GM19023 (cell line): ENCODE results near the gene SYNE3.

Experiments
- ATAC-seq: cut with Tn5 transposase; IDR thresholded peaks from one replicate; pipeline ENCODE4 v1.9.1; 2021; ENCODE audit warnings: mild to moderate bottlenecking, moderate library complexity; ENCODE audit not compliant: unreplicated experiment

Gene SYNE3

DNA sequence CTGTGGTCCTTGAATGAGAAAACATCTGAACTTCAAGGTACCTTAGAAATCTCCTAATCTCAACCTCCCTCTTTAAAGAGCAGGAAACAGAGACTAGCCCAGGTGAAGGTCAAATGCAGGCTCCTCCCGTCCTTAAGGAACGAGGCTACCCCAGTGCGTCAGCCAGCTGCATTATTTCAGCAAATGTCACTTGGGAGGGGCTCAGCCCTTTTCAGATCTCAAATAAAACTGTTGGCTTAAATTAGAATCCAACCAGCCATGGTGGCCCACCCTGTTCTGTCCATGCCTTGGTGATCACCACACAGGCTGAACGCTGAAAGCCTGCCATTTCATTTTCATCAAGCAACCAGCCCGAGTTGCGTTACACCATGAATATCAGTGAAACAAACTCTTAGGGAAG, 7.0 kb downstream of the SYNE3 start:
- no peak for ATAC-seq

DNA sequence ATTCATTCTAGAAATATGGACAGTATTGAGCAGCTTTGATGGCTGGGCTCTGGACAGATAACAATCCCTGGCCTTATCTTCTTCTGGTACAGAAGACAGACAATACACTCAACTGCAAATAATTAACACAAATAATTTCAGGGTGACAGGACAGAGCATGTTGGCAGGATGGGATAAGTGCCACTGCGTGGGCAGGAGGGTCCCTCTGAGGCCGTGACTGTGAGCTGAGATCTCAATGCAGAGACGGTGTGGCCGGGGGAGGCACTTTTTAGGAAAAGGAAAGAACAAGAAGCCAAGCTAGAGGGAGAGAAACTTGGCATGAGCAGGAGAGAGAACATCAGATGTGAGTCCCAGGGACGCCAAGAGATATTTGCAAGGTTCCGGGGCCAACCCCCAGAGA, 8.1 kb downstream of the SYNE3 start:
- no peak for ATAC-seq

DNA sequence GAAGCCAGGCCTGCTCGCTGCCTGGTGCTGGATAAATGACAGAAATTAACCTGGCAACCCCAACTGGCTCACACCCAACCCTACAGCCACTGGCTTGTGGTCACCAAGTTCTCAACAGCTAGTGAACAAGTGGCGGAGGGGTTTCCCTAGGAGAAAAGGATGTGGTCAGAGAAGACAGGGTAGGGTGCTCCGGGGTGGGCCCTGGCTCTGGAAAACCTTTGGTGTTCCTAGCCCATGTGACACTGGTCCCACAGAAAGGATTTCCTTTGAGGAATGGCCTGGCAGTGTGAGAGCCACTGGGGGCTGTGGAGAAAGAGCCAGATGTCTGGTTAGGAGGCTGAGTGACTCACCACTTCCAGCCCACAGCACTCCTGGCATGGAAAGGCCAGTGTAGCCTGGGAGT, 8.7 kb downstream of the SYNE3 start:
- no peak for ATAC-seq

DNA sequence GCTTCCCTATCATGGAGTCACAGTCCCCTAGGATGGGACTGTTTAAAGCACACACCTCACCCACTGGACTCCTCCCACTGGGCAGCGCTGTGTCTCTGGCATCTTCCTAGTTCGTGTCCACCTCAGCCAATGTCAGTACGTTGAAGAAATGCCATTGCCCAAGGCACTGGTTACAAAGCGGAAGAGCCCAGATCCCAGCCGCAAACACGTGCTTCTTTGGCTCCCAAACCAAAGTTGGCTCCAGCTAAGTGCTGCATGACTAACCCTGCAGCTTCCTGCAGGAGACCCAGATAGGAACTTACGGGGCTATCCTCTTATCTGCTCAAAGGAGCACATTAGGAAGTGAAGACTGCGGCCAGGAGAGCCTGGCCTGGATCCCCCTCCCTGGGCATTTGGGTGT, 9.3 kb downstream of the SYNE3 start:
- no peak for ATAC-seq

DNA sequence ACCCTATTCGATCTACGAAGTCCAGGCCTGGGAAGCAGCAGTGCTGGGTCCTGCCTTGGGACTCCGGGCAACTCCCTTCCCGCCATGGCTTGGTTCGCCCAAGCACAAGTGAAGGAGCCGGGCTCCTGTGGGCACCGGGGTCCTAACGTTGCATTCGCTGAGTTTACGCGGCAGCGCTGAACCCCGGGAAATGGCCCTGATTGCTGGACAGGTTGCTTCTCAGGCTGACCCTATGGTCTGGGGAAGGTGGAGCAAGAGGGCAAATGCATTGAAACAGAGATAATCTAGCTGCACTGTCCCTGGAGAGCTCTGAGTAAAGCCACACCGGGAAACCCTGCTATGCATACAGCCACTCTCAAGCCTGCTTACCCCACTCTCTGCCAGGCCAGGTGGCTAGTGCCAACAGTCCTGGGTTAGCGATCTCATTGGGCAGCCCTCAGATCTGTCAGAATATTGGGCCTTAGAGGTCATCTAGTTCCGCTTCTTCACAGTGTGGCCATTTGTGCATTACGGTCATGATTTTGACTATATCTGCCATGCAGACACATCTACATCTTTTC, 11.3 kb downstream of the SYNE3 start:
- ATAC-seq: peak; percentile 44

DNA sequence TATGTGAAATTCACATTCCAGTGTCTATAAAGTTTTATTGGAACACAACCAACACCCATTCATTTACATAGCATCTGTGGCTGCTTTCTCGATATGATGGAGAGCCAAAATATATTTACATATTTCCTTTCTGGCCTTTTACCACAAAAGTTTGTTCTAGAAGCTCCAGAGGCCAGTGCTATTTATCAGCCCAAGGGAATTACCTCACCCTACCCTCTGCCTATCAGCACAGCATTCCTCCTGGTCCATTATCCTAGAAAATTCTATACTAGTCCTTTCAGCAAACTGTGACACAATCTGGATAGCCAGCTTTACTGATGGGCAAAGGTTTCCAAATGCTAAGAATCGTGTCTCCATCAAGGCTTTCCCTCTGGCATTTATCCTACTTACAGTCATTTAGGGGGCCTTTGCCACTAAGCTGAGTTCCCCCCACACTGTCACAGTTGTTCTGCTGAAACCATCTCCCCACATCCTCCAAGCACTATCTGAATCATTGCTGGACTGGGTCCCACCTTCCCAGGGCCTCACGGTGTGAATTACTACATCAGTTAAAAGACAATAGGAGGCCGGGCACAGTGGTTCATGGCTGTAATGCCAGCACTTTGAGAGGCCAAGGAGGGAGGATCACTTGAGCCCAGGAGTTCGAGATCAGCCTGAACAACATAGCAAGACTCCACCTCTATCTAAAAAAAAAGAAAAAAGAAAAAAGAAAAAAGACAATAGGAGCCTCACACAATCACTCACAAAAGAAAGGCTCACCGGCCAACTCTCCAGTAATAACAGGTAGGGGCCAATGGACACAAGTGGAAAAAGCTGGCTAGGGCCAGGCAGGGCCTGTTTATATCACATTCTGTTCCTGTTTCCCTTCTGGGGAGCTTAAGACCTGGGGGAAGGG, 12.1 kb downstream of the SYNE3 start:
- ATAC-seq: no peak

DNA sequence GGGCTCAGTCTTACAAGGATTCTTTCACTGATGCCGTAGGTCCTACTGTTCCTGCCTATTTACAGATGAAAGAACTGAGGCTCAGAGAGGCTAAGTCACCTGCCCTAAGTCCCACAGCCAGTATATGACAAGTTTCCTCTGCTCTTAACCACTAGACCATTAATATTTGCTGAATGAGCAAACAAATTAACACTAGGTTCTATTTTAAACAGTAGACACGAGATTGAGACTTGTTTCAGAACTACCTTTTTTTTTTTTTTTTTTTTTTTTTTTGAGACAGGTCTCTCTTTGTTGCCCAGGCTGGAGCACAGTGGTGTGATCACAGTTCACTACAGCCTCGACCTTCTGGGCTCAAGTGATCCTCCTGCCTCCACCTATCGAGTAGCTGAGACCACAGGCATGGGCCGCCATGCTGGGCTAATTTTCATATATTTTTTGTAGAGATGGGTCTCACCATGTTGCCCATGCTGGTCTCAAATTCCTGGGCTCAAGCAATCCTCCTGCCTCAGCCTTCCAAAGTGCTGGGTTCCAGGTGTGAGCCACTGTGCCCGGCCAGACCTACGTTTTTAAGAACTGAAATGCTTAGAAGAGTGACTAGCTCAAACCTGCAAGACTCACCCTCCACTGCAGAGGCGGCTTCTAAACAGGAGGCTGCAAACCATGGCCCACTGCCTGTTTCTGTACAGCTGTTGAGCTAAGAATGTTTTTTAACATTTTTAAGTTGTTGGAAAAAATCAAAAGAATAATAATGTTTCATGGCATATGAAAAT, 12.9 kb downstream of the SYNE3 start:
- ATAC-seq: peak; percentile 42

DNA sequence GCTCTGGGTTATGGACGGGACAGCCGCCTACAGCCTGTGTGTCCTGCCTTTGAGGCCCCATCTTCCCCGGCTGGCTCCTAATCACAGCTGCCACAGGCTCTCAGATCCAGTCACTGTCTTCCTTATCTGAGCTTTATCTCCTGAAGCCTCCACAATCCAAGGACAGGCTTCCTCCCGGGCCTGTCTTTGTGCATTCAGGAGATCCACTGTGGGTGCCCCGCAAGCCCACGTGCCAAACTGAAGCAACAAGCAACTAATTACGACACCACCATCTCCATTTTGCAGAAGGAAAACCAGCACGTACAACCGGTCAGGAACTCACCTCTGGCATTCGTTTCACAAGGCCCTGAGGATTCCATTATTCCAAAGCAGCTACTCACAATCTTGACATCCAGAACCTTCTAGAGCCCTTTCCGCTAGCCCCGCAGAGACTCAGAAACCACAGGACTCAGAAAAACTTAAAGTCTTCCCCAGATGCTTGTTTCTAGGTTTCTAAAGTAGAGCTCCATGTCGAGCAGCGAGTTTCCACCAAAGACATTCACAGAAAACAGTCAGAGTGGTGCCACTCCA, 14.0 kb downstream of the SYNE3 start:
- ATAC-seq: no peak

DNA sequence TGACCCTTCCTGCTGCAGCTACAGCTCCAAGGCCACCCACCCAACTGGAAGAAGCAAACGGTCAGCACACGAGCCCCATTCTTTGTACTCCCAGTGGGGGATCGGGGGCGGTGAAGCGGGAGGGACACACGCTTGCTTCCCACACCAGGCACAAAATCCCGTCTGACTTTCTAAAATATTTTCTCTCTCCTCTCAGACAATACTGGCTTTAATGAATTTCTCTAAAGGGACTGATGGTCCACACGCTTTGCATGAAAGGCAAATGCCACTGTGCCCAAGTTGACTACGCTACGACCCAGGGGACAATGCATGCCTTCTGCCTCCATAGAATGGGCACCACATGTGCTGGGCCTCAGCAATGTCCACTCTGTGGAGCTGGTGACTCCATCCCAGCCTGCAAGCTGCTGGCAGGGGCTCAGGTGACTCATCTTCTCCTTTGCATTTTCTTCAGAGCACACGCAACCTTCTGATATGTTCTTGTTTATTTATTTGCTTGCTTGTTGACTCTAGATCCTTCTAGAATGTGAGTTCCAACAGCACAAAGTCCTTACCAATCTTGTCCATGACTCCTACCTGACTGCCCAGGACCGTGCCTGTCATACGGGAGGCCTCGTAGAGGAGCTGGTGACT, 15.6 kb downstream of the SYNE3 start:
- no peak for ATAC-seq

DNA sequence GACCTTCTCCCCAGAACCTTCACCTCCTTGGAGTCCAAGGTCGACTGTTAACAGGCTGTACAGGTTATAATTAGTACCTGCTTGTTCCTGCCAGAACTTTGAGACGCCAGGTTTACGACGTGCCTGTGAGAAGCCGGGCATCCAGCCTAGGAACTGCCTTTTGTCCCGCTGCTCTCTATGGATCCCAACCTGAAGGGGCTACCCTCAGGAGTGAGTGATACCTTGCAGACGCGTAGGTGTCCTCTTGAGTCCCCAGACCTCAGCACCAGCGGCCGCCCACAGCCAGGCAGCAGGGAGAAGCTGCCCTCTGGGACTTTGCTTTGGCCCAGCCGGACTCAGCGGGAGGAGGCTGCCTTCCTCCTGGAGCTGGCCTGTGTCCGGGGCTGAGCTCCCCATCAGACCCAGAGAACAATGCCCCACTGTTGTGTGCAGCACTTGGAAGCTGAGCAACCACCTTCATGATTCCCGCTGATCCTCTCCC, 16.2 kb downstream of the SYNE3 start:
- ATAC-seq: no peak

DNA sequence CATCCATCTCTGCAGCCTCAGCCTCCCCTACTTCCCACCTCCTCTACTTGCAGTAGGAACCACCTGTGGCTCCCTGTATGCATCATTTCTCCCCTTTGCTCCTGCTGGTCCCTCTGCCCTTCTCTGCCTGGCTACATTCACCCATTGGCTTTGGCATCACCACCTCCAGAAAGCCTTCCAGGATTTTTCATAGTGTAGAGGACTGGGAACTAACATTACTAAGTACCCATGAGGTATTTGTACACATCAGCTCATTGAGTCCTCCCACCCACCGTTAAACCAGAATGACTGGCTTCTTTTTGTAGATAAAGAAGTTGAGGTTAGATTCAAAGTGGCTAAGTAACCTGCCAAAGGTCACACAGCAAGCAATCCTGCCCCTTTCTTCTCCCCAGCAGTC, 17.1 kb downstream of the SYNE3 start:
- ATAC-seq: no peak

DNA sequence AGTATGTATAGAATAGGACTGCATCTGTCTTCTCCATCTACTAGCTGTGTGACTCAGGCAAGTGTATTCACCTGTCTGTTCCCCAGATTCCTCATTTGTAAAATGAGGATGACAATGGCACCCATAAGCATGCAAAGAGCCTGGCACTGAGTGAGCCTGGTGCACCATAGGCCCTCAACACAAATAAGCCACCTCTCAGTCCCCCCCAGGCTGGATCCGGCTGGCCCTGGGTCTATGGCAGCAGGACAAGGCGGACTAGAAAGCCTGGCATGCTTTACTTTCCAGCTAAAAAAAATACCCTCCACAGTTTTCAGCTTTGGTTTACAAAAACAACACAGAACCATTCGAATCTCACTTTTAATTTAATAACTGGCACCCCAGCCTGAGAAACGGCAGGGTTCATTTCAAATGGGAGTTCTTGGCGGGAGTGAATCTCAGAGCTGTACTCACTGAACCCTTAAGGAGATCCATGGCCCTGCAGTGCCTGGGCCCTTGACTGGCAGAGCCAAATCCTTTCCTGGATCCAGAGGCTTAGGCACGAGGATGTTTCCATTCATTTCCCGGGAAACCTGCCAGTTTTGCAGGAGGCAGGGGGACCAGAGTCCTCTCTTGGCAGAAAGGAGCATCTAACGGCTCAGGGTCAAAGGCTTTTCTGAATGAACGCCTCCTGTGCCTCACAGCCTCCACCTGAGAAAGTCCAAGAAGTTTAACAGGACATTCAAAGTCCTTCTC, 17.7 kb downstream of the SYNE3 start:
- ATAC-seq: no peak

DNA sequence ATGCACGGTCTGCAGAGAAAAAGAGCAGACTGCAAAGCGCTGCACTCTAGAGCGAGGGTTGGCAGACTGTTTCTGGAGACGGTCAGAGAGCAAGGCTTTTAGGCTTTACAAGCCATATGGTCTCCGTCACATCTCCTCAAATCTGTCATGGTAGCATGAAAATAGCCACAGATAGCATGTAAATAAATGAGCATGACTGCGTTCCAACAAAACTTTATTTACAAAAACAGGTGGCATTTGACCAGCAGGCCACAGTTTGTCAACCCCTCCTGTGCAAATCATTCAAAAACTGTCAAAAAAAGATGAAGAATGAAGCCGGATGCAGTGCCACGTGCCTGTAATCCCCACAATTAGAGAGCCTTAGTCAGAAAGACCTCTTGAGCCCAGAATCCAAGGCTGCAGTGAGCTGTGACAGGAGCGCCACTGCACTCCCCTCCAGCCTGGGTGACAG, 18.9 kb downstream of the SYNE3 start:
- no peak for ATAC-seq

DNA sequence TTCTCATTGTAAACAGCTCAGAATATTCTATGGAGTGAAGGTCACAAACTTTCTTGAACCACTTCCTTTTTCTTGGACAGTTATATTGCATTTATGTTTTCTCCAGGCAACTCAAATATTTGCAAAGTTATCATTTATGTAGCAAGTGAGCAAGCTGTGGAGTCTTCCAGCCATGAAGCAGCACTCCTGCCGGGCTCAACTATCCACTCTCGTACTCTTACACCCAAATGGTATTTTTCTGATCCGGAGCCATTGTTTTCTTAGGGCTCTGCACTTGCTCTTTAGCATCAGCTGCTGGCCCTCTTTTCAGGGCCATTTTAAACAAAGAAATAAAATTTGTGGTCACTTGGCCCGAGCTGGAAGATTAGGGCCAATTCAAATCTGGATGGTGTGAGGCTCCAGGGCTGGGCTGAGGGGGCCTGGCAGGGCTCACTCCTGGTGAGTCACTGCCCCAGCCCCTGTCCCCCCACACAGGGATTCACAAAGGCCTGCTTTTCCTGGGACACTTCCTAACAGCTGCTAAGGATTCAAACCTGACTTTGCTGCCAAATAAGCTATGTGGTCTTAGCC, 19.7 kb downstream of the SYNE3 start:
- ATAC-seq: no peak

DNA sequence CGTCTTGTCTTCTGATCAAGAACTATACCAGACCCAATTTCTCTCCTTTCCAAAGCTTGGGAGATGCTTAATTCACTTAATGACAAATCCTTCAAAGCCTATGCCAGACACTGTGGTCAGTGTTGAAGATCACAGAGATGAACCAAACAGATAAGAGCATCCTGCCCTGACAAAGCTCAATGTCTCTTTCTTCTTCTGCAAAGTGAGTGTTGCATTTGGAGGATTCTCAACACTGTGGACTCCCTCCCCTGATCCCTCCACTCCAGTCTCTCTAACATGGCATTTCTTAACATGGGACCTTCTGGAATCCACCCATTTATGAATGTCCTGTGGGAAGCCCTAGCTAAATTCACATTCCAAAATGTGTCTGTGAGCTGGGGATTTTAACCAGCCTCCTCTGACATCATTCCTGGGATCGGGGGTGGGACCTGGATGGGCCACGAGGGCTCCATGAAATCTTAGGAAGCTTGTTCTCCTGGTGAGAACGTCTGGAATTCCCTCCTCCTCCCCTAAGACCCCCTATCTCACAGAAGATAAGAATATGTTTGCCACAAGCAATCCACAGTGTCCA, 20.3 kb downstream of the SYNE3 start:
- ATAC-seq: no peak

DNA sequence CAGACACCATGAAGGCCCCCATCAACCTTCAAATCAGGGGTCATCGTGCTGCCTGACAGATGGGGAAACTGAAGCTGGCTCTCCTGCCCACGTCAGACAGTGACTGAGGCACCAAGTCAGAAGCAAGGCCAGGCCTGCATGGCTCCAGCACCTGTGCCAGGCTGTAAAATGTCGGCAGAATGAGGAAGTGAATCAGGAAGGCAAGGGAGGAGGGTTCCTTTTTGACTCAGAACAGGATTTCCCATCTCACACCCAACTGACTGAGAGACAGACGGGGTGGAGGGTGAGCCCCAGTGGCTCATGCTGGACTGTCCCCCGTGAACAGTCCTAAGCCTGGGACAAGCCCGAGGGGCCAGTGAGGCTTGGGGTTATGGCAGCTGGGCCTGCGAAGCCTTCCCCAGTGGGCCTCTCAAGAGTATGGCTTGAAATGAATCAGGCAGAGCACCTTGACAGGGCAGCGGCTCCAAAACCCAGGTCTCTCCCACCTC, 20.9 kb downstream of the SYNE3 start:
- ATAC-seq: peak; percentile 85

DNA sequence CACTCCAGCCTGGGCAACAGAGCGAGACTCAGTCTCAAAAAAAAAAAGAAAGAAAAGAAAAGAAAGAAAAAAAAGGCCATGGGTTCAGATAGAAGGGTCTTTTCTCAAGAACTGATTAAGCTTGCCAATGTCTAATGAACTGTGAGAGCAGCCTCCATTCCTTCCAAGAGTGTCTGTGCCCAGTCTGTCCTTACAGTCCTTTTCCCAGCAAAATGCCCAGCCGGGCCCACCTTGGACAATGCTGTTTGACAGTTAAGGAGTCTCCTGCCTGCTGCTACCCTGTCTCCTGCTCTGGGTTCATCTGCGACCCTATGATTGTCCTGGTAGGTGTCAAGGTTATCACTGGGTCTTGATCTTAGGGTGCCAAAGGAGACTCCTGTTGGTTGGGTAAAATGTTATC, 21.4 kb downstream of the SYNE3 start:
- ATAC-seq: peak; percentile 21

DNA sequence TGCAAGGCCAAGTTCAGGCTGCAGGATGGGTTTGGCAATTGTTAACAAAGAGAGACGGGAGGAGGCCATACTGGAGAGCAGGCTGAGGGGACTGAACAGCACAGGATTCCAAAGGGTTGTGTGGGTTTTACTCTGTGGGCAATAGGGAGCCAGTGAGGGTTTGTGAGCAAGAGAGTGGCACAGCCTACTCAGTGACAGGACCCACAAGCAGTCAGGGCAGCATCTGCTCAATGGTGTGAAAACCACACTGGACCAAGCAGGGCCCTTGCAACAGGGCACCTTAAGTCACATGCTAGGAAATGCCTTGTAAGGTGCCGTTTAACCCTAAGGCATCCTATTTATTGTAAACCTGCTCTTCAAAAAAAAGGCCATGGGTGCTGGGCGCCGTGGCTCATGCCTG, 22.0 kb downstream of the SYNE3 start:
- ATAC-seq: no peak

DNA sequence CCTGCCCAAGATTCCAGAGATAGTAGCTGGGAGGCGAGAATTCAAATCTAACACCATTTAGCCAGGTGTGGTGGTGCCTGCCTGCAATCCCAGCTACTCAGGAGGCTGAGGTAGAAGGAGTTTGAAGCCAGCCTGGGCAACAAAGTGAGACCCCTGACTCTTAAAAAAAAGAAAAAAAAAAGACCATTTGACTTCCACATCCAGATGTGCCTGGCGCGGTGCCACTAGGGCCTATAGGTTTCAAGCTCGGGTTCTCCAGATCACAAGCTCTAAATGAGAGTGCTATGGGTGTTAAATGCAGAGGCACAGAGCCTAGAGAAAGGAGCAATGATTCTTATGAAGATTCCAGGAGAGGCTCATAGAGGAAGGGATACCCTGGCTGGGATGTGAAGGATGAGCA, 22.5 kb downstream of the SYNE3 start:
- no peak for ATAC-seq
